GM19395 (cell line): Measurements from ENCODE around the gene TMSB4X.
A peak's percentile ranks its signal among the peaks of the same experiment; 100 is the strongest.
"Not testable (repeated sequence)": the region's sequence is repeated elsewhere in the genome, so short reads cannot be mapped to it uniquely, and the experiment has no call there.

Experiments
- ATAC-seq: cut with Tn5 transposase; IDR thresholded peaks from one replicate; pipeline ENCODE4 v1.9.1; 2021; ENCODE audit warnings: mild to moderate bottlenecking, moderate library complexity; ENCODE audit not compliant: unreplicated experiment

The TMSB4X gene

DNA sequence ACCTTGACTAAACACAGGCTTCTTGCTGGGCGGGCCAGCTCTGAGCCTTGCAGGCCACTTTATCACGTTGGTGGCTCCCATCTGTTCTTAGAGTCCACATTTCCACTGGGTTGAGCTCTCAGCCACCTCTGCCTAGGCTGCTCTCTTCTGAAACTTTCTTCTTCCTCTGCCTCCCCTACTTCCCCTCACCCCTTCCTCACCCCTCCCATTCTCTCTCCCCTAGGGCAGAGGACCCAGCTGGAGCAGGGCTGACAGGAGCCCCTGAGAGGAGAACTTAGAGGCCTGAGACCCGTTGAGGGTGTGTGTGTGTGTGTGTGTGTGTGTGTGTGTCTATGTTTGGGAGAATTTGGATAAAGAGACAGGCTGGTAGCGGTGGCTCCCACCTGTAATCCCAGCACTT, 19.9 kb upstream of the TMSB4X start:
- no peak for ATAC-seq

DNA sequence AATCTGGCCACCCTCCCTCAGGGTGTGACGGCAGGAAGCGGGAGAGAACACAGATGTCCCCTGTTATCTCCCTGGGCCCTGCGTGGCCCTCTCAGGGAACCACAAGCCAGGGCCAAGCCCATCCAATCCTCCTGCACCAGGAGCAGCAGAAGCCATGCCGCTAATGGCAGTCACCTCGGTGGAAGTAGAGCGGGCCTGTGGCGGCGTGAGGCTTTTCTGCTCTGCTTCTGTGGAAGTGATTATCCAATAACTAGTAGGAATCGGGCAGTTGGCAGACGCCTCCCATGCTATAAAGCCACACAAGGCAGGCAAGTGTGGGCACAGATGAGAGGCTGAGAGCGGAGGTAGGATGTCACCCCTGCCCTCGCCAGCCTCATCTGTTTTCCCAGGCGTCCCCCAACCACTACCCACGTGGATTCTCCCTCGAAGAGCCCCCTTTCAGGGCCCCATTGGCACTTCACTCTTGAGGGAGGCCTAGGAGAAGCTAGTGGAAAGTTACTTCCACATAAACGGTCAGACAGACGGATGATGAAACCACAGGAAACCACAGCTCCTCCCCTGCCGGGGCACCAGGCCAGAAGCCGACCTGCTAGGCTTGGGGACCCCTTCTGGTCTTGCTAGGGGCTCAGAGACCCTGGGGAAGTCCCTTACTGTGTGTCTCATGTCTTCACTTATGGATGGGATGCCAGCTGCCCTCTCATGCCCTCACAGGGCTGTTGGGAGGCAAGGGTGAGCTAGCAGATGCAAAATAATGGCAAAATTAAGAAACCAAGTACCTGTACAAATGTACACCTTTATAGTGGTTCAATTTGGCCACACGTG, 18.8 kb upstream of the TMSB4X start:
- peak; percentile 52 for ATAC-seq

DNA sequence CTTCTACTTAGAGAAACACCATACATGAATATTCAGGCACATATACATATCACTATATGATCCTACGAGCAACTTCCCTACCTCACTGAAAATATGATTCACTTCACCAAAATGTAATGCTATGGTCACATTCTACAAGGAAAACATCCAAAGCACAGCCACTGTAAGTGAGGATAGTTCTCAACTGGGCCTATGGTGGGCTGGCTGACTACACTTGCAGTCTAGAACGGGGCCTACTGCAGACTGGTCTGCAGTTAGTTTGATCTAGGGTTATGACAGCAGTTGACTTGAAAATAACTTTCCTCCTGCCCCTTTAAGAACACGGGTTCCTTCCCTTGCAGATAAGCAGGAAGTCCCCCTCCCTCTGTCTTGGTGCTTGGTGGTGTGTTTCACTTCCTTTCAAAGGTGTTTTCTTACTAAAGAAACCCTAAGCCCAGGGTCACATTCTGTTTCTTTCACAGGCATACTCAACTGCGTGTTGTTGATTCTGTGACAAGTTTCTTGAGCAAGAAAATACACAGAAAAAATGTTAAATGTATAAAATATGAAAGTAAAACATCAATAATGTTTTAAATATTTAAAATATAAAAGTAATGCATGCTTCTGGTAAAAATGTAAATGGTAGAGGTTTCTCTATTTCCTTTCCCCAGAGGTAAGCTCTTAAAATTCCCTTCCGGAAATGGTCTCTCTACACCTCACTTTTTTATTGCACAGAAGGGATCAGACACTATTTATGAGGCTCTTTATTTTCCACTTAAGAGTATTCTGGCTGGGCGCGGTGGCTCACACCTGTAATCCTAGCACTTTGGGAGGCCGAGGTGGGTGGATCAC, 18.0 kb upstream of the TMSB4X start:
- peak; percentile 81 for ATAC-seq

DNA sequence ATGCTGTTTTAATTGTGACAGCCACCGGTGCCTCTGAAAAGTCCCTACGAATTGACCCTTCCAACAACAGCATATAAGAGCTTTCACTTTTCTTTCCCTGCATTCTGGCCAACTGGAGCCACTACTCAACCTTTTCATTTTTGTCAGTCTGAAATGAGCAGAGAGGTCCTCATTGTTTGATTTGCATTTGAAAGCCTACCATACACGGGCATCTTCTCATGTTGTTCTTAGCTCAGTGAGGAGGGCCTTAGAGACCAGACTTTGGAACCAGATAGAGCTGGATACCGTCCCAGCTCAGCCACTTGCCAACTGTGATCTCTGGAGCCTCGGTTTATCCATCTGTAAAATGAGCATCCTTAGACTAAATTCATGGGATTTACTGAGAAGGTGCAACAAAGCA, 16.9 kb upstream of the TMSB4X start:
- ATAC-seq = no peak

DNA sequence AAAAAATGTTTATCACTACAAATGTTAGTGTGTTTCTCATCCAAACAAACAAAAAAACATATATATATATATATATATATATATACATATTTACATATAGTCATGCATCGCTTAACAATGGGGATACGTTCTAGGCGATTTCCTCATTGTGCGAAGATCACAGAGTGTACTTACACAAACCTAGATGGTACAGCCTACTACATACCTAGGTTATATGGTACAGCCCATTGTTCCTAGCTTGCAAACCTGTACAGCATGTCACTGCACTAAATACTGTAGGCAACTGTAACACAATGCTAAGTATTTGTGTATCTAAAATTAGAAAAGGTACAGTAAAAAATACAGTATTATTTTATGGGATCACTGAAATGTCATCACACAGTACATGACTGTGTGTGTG, 16.4 kb upstream of the TMSB4X start:
- no peak for ATAC-seq

DNA sequence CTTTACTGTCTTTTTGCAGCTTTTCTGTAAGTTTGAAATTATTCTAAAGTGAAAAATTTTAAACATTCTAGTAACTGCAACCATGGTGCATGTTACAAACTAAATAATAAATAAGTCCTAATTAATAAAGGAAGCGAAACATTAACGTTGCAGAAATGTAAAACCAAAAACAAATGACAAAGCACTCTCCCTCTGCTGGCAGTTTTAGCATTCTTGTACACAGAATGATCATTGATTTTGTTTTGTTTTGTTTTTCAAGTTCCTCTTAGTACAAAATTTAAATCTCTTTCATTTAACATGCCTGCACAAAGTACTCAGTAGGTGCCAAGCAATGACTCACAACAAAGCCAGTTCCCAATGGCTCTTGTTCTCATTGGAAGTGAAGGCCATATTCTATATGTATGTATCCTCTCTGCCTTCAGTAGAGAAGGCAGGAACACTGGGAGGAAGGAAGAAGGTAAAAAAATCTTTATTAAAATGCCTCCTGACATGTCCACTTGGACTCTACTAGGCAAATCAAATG, 13.7 kb upstream of the TMSB4X start:
- ATAC-seq = no peak

DNA sequence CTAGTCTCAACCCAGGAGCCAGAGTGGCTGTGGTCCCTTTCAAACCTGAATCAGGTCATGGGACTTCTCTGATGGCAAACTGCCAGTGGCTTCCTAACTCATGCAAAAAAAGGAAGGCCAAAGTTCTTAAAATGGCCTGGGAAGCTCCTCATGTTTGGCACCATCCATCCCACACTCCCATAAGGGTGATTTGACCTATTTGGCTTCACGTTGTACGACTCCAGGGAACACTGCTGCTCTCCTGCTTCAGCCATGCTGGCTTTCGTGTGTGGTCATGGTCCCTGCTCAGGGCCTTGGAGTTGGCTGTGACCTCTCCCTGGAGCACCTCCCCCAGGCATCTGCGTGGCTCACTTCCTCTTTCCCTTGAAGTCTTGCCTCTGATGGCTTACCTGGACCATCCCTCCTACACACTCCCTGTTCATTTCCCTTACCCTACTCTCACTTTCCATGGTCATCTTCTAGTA, 12.8 kb upstream of the TMSB4X start:
- no peak for ATAC-seq

DNA sequence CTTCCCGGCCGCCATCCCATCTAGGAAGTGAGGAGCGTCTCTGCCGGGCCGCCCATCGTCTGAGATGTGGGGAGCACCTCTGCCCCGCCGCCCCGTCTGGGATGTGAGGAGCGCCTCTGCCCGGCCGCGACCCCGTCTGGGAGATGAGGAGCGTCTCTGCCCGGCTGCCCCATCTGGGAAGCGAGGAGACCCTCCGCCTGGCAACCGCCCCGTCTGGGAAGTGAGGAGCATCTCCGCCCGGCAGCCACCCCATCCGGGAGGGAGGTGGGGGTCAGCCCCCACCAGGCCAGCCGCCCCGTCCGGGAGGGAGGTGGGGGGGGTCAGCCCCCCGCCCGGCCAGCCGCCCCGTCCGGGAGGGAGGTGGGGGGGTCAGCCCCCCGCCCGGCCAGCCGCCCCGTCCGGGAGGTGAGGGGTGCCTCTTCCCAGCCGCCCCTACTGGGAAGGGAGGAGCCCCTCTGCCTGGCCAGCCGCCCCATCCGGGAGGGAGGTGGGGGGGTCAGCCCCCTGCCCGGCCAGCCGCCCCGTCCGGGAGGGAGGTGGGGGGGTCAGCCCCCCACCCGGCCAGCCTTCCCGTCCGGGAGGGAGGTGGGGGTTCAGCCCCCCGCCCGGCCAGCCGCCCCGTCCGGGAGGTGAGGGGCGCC, 11.6 kb upstream of the TMSB4X start:
- not testable (repeated sequence) for ATAC-seq

DNA sequence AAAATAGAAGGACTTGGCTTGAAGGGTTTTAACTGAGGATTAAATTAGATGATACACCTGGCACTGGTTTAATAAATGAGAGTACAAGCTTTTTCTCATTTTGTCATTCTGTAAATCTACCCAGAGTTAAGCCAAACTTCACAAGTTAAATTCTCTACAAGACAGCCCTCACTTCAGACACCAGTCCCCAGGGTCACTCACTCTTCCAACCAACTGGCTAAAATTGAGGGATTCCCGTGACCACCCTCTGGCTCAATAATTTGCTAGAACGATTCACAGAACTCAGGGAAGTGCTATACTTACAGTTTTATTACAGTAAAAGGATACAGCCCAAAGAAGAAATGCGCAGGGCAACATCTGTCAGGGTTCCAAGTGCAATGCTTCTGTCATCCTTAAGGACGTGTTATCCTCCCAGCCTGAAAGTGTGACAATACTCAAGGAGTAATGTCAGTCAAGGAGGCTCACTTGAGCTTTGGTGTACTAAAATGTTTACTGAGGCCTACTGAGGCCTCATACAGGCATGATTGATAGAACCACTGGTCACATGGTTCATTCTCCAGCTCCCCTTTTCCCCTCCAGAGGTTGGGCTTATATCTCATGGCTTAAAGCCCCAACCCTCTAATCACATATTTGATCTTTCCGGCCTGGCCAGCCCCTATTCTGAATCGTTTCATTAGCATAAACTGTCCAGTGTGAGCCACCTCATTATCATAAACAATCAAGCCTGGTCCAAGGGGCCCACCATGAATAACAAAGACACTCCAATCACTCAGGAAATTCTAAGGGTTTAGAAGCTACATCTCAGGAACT, 9.6 kb upstream of the TMSB4X start:
- ATAC-seq = no peak

DNA sequence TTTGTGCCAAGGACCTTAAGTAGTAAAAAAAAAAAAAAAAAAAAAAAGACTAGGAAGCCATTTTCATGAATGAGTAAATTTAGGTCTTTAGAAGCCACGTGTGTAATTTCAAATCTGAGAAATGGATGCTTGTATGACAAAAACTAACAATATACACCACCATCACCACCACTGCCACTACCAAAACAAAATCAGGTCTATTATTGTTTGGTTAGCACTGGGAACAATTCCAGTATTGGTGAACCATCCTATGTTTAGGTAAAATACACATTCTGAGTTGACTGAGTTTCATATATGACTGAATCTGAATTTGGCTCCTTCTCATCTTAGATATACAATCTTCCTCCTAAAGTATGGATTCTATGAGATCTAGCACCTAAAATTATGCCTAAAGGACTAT, 8.8 kb upstream of the TMSB4X start:
- ATAC-seq = no peak

DNA sequence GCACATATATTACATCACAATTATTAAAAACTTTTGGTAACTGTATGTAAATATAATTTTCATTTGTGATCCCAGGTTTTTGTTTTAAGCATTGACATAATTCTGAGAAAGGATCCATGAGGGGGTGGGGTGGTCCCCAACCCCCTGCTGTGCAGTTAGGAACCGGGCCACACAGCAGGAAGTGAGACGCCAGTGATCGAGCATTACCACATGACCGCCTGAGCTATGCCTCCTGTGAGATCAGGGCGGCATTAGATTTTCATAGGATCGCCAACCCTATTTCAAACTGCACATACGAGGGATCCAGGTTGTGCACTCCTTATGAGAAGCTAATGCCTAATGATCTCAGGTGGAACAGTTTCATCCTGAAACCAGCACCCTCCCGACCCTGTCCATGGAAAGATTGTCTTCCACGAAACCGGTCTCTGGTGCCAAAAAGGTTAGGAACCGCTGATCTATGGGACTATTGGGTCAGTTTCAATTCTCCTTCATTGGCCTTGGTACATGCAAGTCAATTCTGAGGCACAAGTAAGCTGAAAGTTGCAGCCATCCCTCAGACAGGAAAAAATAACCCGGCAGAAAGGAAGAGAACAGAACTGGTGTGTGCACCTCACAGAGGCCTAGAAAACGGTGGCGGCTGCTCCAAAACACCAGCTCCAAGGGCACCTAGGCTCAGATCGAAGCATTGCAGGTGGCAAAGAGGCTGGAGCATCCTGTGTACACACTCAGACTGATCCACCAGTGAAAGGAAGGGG, 7.0 kb upstream of the TMSB4X start:
- ATAC-seq = no peak

DNA sequence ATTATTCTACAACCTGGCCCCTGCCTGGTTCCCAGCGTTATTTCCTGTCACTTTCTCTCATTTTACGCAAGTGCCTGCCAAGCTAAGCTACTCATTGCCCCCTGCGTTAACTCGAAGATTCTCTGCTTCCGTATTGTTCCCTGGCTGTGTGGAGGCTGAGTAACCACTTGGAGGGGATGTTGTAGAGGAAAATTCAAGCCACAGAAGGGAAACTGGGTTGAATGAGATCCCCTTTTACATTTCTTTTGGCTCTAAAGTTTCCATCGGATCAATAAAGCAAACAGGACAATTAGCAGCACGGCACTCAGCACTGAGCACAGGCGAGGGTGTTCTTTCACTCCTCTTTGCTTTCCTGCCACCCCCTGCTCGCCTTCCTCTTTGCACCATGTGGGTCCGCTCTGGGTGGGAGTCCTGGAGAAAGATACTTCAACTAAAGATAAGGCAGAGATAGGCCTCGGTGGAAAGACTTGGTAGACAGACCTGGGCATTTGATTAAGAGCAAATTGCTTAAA, 4.2 kb upstream of the TMSB4X start:
- no peak for ATAC-seq

DNA sequence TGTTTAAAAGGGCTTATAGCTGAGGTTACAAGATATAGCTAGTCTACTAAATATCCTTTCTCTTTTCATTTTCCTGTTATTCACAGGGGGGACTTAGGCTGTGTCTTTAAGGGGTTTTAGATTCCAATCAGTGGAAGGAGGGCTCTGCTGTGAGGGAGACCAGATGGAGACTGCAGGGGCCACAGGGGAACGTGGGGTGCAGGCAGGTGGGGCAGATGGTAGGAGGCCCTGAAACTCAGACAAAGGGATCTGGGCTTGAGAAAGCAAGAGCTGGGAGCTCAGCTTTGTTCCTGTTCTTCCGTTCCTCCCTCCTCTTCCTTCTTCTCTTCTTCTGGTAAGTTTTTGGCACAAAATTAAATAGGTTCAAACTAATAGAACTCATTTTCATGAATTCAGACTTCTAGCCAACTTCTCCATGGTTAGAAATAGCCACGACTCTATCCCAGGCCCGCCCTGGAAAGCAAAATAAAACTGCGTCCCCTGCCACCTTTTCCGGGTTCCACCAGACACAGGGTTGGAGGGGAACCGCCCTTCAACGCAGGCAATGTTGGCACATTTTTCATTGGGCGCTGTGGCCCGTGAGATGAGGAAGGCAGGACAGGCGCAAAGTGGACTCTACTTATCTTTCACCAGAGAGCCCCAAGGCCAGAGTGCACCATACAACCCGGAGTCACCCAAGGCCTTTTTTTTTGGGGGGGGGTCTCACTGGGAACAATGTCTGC, 3.5 kb upstream of the TMSB4X start:
- ATAC-seq = no peak

DNA sequence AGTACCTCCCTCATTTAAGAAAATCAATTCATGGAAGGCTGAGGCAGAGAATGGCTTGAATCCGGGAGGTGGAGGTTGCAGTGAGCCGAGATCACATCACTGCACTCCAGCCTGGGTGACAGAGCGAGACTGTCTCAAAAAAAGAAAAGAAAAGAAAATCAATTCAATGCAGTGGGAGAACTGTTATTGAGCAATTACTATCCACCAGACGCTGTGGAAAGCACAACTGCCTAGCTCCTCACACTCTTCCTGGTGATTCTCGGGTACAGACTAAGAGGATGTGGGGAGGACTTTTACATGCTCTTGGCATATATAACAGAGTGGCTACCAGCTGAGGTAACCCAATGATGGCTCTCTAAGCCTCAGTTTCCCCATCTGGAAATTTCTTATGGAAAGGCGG, 2.7 kb upstream of the TMSB4X start:
- no peak for ATAC-seq

DNA sequence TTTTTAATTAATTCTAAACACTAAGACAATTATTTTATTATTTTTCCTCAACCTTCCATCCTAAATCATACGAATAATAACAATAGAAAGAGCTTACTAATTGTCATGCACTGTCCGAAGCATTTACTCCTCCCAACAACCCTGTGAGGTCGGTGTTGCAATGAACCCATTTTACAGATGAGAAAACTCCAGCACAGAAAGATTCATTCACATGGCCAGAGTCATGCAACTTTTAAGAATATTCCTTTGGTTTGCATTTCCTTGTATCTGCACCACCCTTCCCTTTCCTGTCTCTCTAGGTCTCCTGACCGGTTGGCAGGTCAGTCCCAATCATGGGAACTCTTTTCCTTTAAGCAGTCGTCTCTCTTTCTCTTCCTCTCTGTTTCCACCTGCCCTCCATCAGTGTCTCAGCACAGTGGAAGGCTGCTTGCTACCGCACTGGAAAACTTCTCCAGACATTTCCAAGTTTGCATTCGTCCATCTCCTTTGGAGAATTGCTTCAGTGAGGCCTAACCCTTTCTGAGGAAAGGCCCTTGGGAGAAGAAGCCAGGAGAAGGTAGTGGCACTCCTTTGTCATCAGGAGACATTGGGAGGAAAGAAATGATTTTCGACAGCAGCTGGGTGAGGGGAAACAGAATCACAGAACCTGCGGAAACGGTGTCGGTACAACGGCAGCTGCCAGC, 1.9 kb upstream of the TMSB4X start:
- no peak for ATAC-seq

DNA sequence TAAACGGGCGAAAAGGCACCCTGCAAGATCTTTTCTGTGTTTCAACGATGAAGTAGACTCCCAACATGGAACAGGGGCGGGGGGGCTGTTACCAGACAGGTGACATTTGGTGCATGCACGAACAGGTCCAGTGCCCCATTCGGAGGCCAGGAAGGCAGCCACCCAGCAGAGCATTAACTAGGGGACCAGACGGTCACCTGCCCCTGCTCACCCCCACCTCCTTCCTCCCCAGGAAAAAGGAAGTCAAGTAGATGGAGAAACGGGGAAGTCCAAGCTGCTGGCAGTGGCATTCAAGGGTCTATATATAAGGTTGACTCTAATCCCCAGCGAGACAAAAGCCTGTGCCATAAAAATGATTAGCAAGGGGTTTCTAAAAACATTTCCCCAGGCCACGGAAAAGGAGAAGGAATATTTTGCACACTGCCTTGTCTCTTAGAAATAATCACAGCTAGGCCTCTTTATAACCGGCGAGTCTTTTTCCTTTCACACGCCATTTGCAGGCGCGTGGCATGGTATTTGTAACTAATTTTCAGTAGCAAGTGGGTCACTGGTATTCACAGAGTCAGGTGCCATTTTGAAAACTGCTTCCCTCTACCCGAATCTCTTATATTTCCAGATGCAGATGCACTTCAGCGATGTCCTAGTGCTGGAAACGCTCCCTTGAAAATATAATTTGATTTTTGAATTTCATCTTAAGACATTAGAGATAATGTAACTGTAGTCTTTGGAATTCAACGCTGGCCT, 1.2 kb upstream of the TMSB4X start:
- ATAC-seq = no peak

DNA sequence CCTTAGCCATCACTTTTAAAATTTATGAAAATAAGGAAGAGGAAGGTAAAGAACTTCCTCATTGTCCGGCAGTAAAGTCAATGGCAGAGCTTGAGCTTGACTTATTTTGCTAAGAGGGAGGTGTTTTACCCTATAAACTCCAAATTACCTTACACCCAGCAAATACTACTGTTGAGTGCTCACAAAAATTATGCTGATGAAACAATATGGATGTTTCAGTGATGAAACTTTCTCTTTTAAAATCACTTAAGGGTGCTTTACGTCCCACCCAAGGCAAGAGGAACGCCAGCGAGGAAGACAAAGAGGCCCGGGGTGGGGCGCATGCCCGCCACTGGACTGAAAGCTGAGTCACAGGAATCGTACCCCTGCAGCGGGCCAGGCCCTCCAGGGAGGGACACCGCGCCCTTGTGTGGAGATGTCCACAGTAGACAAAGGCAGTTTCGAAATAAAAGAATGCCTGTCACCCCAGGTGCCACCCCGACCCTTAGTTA, 560 bp upstream of the TMSB4X start:
- ATAC-seq = peak; percentile 5

DNA sequence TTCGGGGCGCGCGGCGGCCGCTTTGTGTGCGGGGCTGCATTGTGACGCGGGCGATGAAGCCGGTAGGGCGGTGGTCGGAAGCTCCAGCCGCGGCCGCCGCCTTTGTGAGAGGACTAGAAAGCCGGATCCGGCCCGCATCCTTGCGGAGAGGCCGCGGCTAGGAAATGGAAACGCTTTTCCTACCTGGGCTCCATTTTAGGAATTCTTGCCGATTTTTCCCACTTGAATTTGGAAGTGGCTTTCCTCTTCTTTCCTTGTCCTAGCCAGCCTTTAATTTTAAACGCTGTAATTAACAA, 708 bp downstream of the TMSB4X start:
- ATAC-seq = no peak
